B cell (primary cell): ENCODE measurements around the gene MMP24.

ENCODE experiments used
- CTCF ChIP-seq: fragments of 200-600 bp; IDR thresholded peaks from one replicate; pipeline ENCODE4 v1.8.0; 2022; ENCODE audit warnings: antibody characterized with exemption, mild to moderate bottlenecking
- EZH2 ChIP-seq: IDR thresholded peaks from 2 replicates; pipeline ENCODE4 v1.6.1; 2012; ENCODE audit warnings: borderline replicate concordance, low read depth, mild to moderate bottlenecking, moderate library complexity, low read length; ENCODE audit not compliant: insufficient read depth, poor library complexity, severe bottlenecking

- TF ChIP-seq CTCF (no peak), EZH2 (no peak)
Measured at GRCh38 chr20:35304956-35305355, 78.5 kb downstream of the MMP24 start.
